Neutrophil (primary cell): ENCODE measurements around the gene SPON1.

Source experiments
- H3K27ac ChIP-seq: fragments of 200-600 bp; sonication (generic); 2 replicates; pipeline ENCODE4 v1.5.1; 2016; ENCODE audit warnings: mild to moderate bottlenecking, moderate library complexity
- H3K27me3 ChIP-seq: fragments of 200-600 bp; sonication (generic); 2 replicates; pipeline ENCODE4 v1.6.0; 2016; ENCODE audit warnings: mild to moderate bottlenecking
- H3K36me3 ChIP-seq: fragments of 200-600 bp; sonication (generic); 2 replicates; pipeline ENCODE4 v1.5.1; 2017
- H3K4me1 ChIP-seq, 2 experiments: fragments of 200-600 bp in 1 of 2; sonication (generic) in 1 of 2; 1 replicate in 1 of 2; 2 replicates in 1 of 2; pipeline versions ENCODE4 v1.5.1 to v1.6.1; 2013 to 2016; ENCODE audit warnings: low read depth in 1 of 2, low read length in 1 of 2, mild to moderate bottlenecking in 1 of 2, moderate library complexity in 1 of 2; ENCODE audit not compliant: control insufficient read depth in 1 of 2, insufficient read depth in 1 of 2
- H3K4me3 ChIP-seq, 2 experiments: fragments of 200-600 bp in 1 of 2; sonication (generic) in 1 of 2; 1 replicate in 1 of 2; 2 replicates in 1 of 2; pipeline ENCODE4 v1.5.1; 2013 to 2016; ENCODE audit warnings: low read depth in 1 of 2, low read length in 1 of 2, mild to moderate bottlenecking in 1 of 2, moderate library complexity in 1 of 2
- H3K9me3 ChIP-seq: fragments of 200-600 bp; sonication (generic); 2 replicates; pipeline ENCODE4 v1.5.1; 2016
- CTCF ChIP-seq: fragments of 200-600 bp; sonication (generic); IDR thresholded peaks from 2 replicates; pipeline ENCODE4 v1.5.1; 2016; ENCODE audit warnings: antibody characterized with exemption

Gene SPON1

GRCh38 chr11:14179116-14179820 lies 216.7 kb downstream of the SPON1 start:
- H3K36me3 ChIP-seq, result no peaks in the 10 kb centered on the region
- no peaks in the 10 kb centered on the region for H3K4me1 ChIP-seq
- H3K4me3 ChIP-seq, result no peak overlapping the region
- no peak overlapping the region for H3K27ac ChIP-seq
- H3K9me3 ChIP-seq, result no peaks in the 10 kb centered on the region
- no peak for TF ChIP-seq CTCF
- H3K27me3 ChIP-seq, result peaks cover 8% of the 10 kb centered on the region

DNA sequence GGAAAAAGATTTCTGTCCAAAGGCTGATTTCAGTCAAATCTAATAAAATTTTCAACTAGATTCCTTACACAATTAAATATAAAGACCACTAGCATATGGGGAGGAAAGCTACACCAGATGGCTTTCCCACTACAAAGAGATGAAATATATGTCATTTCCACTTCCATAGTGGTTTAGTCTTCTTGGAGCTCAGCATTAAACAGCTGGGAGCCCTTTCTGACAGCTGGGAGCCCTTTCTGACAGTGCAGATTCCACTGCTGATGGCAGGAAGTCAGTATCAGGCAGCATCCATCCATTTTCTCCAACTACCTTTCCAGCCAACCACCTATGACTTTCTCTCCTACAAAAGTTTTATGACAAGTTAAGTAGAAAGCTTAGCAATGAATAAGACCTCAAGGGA lies 218.6 kb downstream of the SPON1 start:
- Histone ChIP-seq H3K9me3 (no peaks in the 10 kb centered on the region), H3K27me3 (peaks cover 8% of the 10 kb centered on the region), H3K4me1 (no peaks in the 10 kb centered on the region), H3K36me3 (no peaks in the 10 kb centered on the region), H3K27ac (no peak overlapping the region), H3K4me3 (no peak overlapping the region)
- TF ChIP-seq CTCF, result no peak

DNA sequence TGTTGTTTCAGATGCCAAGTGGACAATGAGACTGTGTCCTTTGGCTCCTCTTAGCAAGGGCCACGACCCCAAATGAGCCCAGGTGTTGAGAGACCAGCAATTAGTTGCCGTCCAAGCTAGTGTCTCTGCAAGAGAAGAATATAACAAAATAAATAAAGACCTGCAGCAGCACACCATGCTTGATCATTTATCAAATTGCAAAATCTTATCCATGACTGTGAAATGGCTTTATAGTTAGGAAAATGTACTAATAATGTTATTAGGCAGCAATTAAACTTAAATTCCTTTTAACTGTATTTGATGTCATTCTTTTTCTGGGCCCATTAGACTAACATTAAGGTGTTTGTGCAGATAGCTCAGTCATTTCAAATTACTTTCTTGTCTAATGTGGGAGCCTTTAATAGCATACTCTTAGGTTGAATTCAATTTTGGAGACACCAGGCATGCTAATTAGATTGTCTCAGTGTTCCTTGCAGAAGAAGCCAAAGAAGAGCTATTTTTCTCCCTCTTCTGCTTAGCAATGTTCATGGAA lies 220.4 kb downstream of the SPON1 start:
- no peaks in the 10 kb centered on the region for H3K36me3 ChIP-seq
- no peaks in the 10 kb centered on the region for H3K4me1 ChIP-seq
- no peaks in the 10 kb centered on the region for H3K9me3 ChIP-seq
- peaks cover 8% of the 10 kb centered on the region for H3K27me3 ChIP-seq
- H3K4me3 ChIP-seq, result no peak overlapping the region
- no peak for TF ChIP-seq CTCF
- H3K27ac ChIP-seq, result no peak overlapping the region

DNA sequence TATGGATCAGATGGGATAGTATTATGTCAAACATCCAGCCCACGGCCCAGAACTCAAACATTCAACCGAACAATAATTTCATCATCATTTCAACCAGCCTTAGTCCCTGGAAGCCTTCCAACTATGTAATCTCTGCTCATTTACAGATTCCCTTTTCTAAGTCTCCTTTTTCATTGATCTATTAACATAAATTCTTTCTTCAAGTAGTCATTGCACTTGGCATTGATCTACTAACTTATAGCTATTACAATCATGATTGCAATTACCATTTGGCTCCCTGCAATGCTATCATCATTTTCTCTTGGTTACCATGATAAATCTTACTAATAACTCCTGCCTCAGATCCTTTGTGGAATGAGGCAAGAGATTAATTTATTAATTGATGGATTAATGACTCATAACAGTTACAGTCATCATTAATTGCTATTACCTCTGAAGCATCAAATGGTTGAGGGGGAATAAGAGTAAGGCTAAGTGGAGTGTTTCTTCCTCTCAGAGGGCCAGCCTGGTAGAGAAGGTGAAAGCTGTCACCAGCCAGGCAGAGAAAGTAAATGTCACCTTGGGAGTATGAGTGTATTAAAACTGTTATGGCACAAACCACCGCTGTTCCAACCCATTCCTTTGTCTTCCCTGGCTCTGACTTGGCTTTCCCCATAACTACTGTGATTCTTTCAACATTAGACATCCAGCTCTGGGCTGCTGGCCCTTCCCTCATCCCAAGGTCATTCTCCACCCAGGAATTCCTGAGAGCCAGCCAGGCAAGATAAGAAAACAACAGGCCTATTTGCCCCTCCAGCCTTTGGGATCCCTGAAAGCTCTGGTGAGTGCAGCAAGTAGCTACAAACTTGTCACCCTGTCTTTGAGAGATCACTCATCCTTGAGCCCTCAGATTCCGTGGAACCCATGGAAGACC lies 221.8 kb downstream of the SPON1 start:
- no peak for TF ChIP-seq CTCF
- H3K27ac ChIP-seq, result no peak overlapping the region
- H3K36me3 ChIP-seq, result no peaks in the 10 kb centered on the region
- H3K4me3 ChIP-seq, result no peak overlapping the region
- no peaks in the 10 kb centered on the region for H3K4me1 ChIP-seq
- H3K9me3 ChIP-seq, result no peaks in the 10 kb centered on the region
- peaks cover 2% of the 10 kb centered on the region for H3K27me3 ChIP-seq

DNA sequence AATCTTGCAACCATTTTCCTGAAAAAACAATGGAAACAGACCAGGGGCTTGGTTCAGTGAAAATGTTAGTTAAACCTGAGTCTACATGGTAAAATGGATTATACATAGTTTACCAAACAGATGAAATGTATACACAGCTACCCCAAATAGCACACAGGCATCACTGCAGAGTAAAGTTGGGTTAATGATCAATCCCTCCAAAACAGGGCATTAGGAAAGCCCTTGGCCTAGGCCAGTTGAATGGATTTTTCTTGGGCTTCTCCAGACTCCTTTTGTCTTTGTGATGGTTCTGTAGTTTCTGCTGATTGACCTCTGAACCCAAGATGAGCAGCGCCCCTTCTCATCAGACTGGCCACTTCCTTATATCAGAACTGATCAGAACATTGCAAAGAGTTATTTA lies 222.9 kb downstream of the SPON1 start:
- H3K9me3 ChIP-seq, result no peaks in the 10 kb centered on the region
- no peaks in the 10 kb centered on the region for H3K36me3 ChIP-seq
- H3K27me3 ChIP-seq, result no peaks in the 10 kb centered on the region
- no peak overlapping the region for H3K4me3 ChIP-seq
- H3K4me1 ChIP-seq, result no peaks in the 10 kb centered on the region
- no peak for TF ChIP-seq CTCF
- no peak overlapping the region for H3K27ac ChIP-seq
